Fibroblast of gingiva (primary cell): ENCODE measurements around the gene PTPRE.

Experiments
- DNase-seq: peaks from one replicate; pipeline ENCODE4 v3.0.0-alpha.2; 2011; ENCODE audit warnings: low read depth

The PTPRE gene

DNA sequence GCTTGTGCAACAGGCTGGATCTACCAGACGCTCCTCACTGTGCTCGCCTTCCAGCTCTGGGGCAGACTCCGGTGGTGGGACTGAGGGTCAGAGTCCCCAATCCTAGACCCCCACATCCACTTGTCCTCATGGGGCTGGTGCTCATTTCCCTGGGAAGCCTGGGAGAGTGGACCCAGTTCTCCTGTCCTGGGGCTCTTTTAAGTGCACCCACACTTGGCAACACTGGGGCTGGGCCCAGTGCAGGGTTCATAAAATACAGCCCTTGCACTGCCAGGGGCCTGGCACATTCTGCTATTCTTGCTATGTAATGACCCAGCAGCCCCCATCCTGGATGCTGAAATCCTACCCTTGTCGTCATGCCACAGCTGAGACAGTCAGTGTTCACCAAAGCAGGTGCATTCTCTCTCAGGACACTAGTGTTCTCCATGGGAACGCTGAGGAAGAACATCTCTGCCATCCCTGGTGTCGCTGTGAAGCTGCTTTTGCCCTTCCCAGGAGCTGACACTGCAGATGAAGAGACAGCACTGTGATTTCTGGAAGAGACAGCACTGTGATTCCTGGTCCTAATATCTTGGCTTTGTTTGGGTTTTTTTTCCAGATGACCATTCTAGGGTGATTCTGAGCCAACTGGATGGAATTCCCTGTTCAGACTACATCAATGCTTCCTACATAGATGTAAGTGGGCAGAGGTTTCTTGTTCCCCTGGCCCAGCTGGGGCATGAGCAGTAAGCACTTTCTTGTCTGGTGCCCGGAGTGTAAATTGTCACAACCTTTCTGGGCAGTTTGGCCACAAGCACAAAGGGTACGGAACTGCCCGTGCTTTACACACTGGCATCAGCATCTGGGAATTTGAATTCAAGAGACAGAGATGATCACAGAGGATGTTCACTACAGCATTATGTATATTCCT is 153.7 kb downstream of the PTPRE start:
- DNase-seq = no peak

DNA sequence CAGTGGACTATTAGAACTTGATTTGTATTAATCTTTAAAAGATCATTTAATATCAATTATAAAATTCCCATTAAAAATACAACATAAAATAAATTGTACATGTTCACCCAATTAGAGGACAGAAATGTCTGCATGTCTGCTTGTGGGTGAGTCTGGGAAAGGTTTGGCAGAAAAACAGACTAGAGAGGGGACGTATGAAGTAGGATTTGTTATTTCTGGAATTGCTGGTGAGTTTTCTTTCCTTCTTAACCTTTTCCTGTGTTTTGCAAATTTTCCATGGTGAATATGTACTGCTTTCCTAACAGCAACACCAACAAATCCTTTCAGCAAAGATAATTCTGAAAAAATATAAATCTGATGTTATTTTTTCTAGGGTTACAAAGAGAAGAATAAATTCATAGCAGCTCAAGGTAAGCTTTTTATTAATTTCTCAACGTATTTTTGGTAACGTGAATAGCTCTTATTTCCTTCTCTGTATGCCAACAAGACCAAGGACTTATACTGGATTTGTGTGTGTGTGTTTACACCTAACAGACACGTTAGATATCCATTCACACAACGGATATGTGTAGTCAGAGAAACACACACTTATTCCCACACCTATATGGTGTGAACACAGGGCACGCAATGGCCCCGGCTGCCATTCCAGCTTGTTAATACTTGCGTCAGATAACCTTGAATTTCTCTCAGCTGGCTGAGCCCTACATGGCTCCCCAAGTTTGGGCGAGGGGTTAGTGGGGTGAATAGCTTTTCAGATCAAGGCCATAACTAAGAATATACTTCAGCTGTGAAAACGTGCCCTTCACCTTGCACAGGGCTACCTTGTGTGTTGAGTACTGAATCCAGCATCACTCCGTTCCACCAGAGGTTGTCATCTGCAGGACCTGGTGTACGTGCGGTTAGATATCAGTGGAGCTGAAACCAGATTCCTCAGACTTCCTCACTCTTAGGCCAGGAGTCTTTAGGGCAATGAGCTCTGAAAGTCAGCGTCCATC is 154.7 kb downstream of the PTPRE start:
- no peak for DNase-seq

DNA sequence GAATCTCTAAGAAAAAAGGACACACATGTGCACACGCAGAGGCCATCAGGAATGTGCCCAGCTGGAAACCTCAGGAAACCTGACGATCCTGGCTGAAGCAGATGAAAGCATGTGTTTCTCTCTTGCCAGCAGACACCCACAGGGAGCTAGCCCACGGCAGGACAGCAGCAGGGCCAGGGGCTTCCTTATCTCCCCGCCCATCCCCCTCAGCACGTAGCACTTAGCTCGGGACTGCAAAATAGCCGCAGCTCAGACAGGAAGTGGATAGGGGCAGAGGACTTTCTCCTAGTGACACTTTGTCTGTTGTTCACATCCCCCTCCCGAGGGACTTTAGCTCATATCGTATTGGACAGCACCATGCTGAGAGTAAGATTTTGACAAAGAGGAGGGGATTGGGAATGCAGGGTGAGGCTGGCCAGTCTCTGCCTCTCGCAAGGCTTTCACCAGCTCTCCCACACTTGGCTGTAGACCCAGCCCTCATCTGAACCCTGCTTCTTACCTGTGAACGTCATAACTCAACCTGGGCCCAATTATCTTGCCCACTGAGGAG is 155.5 kb downstream of the PTPRE start:
- DNase-seq = no peak

DNA sequence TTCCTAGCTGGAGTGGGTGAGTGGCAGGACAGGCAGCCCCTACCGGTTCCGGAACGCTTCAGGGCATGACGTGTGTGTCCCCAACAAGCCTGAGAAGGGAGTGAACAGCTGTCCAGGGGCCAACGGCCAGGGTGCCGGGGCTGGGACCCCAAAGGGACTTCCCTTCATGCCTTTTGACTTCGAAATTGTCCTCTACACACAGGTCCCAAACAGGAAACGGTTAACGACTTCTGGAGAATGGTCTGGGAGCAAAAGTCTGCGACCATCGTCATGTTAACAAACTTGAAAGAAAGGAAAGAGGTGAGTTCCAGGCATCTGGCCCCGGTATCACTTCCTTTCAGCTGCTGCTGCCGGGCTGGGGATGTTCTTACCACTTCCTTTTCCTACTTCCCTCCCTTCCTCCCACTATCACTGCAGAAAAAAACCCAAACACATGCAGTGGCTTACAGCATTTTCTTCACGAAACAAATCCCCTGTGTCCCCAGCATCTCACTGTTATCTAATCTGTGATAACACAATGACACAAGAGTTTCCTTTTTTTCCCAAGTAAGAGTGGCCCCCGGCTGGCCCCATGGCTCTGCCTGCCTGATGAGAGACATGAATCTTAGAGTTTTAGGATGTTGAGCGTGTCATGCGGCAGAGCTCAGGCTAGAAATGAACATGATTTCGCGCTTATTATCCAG is 156.1 kb downstream of the PTPRE start:
- DNase-seq = no peak

DNA sequence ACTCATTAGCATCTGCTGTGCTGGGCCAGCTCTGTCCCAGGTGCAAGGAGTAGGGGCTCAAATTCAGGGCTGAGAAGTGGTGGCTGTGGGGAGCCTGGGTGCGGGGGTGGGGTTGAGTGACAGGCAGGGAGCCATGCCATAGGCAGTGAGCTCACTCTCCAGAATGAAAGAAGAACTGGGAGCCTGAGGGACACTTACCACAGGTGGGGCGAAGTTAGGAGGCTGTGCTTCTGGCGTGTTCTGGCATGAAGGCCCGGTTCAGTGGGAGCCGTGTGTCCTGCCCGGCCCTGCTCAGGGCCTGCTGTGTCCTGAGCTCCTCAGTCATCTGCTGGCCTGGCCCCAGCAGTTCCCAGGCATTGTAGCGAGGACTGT is 156.8 kb downstream of the PTPRE start:
- DNase-seq = no peak

DNA sequence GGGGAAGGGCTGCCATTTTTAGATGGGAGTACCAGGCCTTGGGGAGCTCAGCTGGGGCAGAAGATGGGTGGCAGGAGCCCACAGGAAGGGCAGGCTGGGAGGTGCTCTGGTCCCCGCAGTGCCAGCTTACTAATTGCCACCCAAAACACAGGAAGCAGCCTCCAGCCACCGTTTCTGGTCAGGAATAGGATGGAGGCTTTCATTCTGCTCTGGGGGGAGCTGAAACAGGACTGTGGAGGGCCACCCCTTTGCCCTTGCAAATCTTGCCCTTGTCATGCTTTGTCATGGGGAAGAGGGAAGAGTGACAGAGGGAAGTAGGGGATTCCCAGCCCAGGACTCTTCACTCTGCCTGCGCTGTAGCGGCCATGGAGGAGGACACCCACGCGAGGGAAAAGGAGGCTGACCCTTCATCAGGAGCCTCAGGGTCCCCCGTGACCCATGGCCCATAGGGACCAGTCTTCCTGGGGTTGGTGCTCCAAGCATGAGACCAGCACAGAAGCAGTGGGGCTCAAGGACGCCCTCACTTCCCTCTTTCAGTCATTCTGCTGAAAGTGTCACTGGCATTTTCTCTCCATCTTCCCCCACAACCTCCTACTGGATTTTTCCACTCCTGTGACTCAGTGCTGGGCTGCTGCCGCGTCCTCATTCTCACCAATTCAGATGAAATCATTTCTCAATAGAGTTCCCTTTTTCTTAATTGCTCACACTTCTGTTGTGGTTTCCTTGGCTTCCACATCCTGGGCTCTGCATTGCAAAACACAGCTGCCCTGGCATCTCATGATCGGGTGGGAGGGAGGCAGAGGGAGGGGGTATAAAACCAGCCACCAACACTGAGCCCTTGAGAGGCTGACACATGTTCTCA is 157.4 kb downstream of the PTPRE start:
- DNase-seq = peak; percentile 74

DNA sequence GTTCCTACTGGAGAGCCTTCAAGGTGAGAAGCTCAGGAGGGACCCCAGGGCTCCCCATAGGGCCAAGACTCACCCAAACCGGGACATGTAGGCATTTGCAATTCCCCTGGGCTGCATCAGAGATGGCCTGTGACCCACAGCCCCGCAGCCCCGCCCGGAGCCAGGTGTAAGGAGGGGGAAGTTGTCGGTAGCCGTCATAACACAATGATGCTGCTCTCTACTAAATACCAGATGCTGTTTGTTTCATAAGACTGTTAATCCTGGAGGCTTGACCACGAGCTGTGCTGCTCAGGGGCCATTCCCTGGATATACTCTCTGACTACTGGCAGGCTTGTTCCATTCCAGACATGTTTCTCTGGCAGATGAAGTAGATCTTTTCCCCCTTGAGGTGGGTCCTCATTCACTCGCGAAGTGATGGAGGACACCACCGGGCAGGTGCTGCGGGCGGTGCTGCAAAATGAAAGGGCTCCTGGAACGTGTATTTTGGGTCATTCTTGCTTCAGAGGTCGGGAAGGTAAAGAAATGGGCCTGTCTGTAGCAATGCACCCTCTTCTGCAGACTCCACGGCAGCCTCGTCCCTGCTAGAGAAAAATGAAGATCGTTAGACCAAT is 158.2 kb downstream of the PTPRE start:
- no peak for DNase-seq

DNA sequence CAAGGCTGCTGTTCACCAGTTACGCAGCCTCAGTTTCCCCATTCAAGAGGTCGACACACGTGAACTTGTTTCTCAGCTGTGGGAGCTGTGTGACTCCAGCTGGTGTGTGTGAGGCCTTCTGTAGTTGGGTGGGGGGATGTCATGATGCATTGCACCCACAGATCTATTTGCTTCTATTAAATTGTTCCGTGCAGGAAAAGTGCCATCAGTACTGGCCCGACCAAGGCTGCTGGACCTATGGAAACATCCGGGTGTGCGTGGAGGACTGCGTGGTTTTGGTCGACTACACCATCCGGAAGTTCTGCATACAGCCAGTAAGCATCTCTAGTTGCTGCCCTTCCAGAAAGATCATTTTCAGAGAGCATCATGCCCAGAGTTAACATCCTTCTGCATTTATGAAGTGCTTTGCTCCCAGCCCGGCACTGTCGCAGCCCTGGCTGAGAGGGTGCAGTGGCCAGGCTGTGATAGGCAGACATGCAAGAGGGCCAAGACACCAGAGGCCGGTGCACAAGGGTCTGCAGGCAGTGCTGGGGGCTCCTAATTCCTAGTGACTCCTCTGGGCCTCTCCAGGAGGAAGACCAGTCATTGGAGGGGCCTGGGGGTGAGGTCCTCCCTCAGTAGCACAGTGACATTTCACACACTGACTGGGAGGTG is 159.1 kb downstream of the PTPRE start:
- DNase-seq = no peak

DNA sequence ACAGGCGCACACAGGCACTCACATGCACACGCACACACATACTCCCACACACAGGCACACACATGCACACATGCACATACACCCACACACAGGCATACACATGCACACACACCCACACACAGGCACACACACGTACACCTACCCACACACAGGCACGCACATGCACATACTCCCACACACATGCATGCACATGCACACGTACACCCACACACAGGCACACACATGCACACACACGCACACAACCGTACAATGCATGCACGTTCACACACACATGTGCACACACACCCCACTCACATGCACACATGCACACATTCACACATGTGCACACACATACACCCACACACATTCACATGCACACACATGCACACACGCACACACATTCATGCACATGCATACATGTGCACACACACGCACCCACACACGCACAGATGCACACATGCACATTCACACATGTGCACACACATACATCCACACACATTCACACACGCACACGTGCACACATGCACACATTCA is 160.0 kb downstream of the PTPRE start:
- DNase-seq = no peak

DNA sequence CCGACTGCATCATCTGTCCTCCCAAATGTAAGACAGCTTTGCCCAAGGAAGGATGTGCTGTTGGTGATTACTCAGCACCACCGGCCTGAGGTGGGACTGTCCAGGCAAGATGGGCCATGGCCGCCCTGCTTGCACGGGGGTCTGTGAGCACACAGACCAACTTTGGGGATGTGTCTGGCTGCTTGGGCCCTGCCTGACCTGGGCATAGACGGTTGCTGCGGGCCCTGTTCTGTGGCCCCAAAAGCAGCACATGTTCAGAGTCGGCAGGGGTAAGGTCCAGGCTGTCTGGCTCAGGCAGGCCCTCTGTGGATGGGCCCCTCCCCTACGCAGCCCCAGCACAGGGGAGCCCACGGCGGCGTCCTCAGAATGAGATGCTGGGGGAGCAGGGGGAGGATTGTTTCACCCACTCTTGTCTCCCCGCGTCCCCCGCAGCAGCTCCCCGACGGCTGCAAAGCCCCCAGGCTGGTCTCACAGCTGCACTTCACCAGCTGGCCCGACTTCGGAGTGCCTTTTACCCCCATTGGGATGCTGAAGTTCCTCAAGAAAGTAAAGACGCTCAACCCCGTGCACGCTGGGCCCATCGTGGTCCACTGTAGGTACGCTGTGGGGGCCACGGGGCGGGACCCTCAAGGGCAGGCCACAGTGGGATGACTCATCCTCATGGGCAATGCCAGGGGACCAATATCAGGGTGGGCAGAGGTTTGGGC is 160.9 kb downstream of the PTPRE start:
- DNase-seq = no peak

DNA sequence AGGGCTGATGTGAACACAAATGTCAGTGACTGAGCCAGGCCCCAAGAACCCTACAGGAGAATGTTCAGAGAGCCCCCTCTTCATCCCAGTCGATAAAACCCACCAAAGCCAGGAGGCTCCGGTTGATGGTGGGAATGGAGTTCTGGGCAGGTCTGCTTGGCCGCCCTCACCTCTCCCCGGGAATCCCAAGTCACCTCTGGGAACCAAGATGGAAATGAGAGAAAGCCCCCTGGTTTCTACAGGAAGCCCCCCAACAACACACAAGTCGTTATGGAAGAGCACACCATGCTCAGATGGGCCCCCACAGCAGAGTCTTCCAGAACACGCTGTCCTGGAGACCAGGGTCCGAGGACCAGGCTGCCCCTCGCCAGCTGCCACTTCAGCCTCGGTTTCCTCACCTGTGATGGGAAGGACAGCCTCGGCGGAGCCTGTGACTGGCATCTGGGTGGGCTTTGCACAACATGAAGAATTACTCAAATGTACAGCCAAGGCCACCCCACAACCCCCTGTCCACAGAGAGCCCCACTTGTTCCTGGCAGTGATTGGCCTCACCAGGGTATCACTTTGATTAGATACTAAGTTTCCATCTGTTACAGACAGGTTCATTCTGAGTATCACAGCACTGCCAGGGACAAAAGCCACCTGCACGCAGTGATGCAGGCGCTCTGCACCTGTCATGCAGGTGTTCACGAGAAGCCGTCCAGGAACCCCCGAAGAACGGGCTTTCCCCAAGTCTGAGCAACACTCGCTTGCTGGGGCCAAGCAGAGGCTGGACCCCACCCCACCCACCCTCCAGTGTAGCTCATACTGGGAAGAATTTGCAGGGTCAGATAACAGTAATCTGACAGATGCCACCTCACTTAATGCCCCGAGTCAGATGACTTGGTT is 161.7 kb downstream of the PTPRE start:
- DNase-seq = no peak

DNA sequence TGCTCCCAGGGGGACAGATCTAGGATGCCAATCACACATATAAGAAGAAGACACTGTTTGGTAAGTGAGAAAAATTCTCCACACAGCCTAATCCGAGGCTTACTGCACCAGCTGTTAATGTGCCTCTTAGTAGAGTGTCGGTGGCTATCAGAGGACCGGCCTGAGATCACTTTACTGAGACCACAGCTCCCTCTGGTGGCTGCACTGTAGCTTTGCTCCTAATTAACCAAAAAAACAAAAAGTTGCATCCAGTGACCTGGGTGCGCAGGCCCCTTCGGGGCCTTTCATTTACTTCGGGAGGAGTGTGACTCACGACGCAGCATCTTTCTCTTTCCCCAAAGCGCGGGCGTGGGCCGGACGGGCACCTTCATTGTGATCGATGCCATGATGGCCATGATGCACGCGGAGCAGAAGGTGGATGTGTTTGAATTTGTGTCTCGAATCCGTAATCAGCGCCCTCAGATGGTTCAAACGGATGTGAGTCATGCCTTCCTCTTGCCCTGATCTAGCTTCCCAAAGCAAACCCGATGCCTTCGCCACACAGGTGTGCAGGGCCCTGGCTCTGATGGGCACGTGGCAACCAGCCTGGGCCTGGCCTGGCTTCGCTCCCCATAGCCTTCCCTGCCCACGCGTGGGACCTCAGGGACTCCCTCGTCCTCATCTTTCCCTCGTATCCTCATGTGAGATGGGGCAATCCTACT is 162.6 kb downstream of the PTPRE start:
- peak; percentile 68 for DNase-seq

DNA sequence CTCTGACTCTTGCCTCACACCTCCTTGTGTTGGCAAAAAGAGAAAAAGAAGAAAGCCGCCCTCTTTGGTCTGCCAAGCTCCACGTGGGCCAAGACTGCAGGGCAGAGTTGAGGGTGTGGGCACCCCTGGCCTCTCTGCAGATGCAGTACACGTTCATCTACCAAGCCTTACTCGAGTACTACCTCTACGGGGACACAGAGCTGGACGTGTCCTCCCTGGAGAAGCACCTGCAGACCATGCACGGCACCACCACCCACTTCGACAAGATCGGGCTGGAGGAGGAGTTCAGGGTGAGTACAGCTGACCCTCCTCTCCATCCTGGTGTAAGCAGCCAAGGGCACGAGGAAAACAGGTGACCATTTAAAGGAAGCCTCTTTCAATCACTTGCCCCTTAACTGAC is 163.3 kb downstream of the PTPRE start:
- no peak for DNase-seq

DNA sequence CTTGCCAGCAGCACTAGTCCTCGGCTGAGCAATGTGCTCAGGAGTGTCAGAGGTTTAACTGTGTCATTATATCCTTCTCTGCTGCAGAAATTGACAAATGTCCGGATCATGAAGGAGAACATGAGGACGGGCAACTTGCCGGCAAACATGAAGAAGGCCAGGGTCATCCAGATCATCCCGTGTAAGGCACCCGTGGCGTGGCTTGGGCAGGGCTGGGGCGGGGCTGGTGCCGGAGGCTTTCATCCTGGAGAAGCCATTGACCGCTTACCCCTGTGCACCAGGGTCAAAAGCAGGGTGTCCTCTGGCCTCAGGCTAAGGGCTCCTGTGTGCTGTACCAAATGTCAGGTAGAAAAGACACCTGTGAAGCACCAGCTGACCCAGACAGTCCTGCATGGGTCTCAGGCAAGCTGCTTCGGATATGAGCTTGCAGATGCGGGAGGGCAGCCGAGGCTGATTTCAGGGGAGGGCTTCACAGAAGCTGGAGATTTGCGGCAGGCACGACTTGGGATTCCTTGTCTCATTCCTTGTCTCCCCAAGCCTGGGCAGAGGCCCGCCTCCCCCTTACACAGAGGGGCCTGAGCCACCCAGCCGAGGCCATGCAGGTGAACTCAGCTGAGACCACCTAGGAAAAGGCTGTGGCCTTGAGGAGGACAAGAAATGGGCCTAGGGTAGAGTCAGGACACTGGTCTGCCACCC is 164.0 kb downstream of the PTPRE start:
- DNase-seq = no peak

DNA sequence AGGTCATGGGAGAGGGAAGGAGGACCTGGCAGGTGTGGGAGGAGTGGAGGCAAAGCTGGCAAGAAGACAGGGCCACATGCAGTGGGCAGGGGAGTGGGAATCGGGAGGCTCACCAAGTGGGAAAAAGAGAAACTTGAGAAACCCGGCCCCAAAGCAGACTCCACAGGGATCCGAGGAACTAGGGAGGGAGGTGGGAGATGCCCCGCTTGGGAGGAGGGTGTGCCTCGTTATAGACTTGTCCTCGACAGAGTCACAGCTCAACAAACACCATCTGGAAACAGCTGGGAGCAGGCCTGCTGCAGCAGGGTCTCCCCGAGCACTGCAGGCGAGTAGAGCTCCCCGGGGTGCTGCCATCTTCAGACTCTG is 164.5 kb downstream of the PTPRE start:
- no peak for DNase-seq

DNA sequence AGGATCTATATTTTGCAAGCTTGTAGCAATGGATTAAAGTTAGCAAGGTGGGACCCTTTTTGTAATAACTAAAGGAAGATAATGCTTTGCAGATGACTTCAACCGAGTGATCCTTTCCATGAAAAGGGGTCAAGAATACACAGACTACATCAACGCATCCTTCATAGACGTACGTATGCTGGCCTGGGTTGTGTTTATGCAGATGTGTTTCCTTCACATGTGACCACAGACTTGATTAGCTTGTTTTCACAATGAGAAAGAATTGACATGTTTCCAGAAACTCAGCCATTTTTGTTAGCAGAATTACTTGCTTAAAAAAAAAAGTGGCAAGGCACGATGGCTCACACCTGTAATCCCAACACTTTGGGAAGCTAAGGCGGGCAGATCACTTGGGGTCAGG is 165.1 kb downstream of the PTPRE start:
- no peak for DNase-seq
